ENCODE results near the gene SPRR3. TPM values are rescaled to one million over a fixed set of nuclear protein-coding genes. Genes with fewer than 3 reads are reported as not detected.

Gene SPRR3
- not detected in 5 replicates for total RNA-seq (2022; extraction: Qiagen RNA extraction; ENCODE audit: low read depth)

DNA sequence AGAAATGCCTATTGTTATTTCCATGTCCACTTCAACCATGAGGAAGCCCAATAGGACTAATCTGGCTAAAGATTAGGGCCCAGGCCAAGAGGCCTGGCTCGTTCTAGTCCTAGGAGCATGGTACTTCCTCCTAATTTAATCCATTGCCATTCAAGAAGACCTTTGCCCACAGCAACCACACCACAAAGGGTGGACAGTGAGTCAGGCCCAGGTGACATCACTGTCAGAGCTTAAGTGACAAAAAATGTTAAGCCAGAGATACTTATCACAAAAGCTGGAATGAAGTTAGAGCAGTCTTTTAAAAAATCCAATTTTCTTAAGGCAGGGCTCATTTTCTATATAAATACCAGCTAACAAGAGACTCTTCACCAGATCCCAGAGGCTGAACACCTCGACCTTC, at the start of gene SPRR3:
Gene SPRR3 (plus strand): TSS at position 368 of the 400 bp plus-strand sequence. CDS start 1,272 bp downstream, outside the sequence.

GRCh38 chr1:152970495-152970894, 31.1 kb upstream of the SPRR3 start, which contains the start of gene SPRR4:
SPRR4 (plus strand) TSS chr1:152970648; CDS start chr1:152971891, 1,243 bp downstream.

GRCh38 chr1:152983743-152984142, 17.8 kb upstream of the SPRR3 start, which contains the start of gene SPRR1A:
SPRR1A (plus strand) TSS chr1:152984081; CDS start chr1:152985231, 1,150 bp downstream.

DNA sequence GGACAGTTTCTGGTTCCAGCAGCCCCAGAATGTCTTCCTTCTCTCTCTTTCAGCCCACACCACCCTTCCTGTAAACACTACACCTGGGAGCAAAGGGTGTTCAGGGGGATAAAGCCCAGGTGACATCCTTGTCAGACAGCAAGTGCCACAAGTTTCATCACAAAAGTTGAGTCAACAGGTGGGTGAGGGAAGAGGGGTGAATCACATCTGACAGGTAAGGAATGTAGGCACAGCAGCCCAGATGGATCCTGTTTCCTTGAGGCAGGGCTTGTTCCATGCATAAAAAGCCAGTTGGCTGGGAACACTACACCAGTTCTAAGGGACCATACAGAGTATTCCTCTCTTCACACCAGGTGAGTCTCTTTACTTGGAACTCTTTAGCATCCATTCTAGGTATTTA, 29.3 kb downstream of the SPRR3 start, which contains the start of gene SPRR1B:
Gene SPRR1B (plus strand): TSS at position 309 of the 400 bp plus-strand sequence. CDS start 1,143 bp downstream, outside the sequence.

GRCh38 chr1:153040950-153041631, 39.5 kb downstream of the SPRR3 start, which contains the start of gene SPRR2D:
SPRR2D (minus strand) TSS chr1:153041120; CDS start chr1:153040346, 774 bp downstream.

Other genes starting within 250 kb of the SPRR3 start
- 0.07 TPM in 1 of 5 replicates, not detected in the others for gene KPRP, start 243.7 kb upstream of the SPRR3 start, total RNA-seq (2022; extraction: Qiagen RNA extraction; ENCODE audit: low read depth)
- not detected in 5 replicates for gene LCE1F, start 226.6 kb upstream of the SPRR3 start, total RNA-seq (2022; extraction: Qiagen RNA extraction; ENCODE audit: low read depth)
- gene LCE1E, start 215.5 kb upstream of the SPRR3 start, total RNA-seq (2022; extraction: Qiagen RNA extraction; ENCODE audit: low read depth), result 0.10 to 0.21 TPM in 2 of 5 replicates, not detected in the others
- not detected in 5 replicates for gene LCE1D, start 205.0 kb upstream of the SPRR3 start, total RNA-seq (2022; extraction: Qiagen RNA extraction; ENCODE audit: low read depth)
- gene LCE1C, start 195.1 kb upstream of the SPRR3 start, total RNA-seq (2022; extraction: Qiagen RNA extraction; ENCODE audit: low read depth), result not detected in 5 replicates
- gene LCE1B, start 189.8 kb upstream of the SPRR3 start, total RNA-seq (2022; extraction: Qiagen RNA extraction; ENCODE audit: low read depth), result not detected in 5 replicates
- not detected in 5 replicates for gene LCE1A, start 174.3 kb upstream of the SPRR3 start, total RNA-seq (2022; extraction: Qiagen RNA extraction; ENCODE audit: low read depth)
- gene LCE6A, start 158.9 kb upstream of the SPRR3 start, total RNA-seq (2022; extraction: Qiagen RNA extraction; ENCODE audit: low read depth), result not detected in 5 replicates
- gene LCE7A, start 141.8 kb upstream of the SPRR3 start, total RNA-seq (2022; extraction: Qiagen RNA extraction; ENCODE audit: low read depth), result not detected in 5 replicates
- gene SMCP, start 123.4 kb upstream of the SPRR3 start, total RNA-seq (2022; extraction: Qiagen RNA extraction; ENCODE audit: low read depth), result not detected in 5 replicates
- 0.10 to 0.15 TPM (median 0.10 TPM) in 3 of 5 replicates, not detected in the others for gene IVL, start 93.2 kb upstream of the SPRR3 start, total RNA-seq (2022; extraction: Qiagen RNA extraction; ENCODE audit: low read depth)
- gene SPRR5, start 54.5 kb upstream of the SPRR3 start, total RNA-seq (2022; extraction: Qiagen RNA extraction; ENCODE audit: low read depth), result not detected in 5 replicates
- gene SPRR4, start 31.1 kb upstream of the SPRR3 start, total RNA-seq (2022; extraction: Qiagen RNA extraction; ENCODE audit: low read depth), result not detected in 5 replicates
- not detected in 5 replicates for gene SPRR1A, start 17.7 kb upstream of the SPRR3 start, total RNA-seq (2022; extraction: Qiagen RNA extraction; ENCODE audit: low read depth)
- not detected in 5 replicates for gene SPRR1B, start 29.5 kb downstream of the SPRR3 start, total RNA-seq (2022; extraction: Qiagen RNA extraction; ENCODE audit: low read depth)
- not detected in 5 replicates for gene SPRR2D, start 39.4 kb downstream of the SPRR3 start, total RNA-seq (2022; extraction: Qiagen RNA extraction; ENCODE audit: low read depth)
- not detected in 5 replicates for gene SPRR2A, start 55.8 kb downstream of the SPRR3 start, total RNA-seq (2022; extraction: Qiagen RNA extraction; ENCODE audit: low read depth)
- not detected in 5 replicates for gene SPRR2B, start 69.9 kb downstream of the SPRR3 start, total RNA-seq (2022; extraction: Qiagen RNA extraction; ENCODE audit: low read depth)
- gene SPRR2E, start 92.8 kb downstream of the SPRR3 start, total RNA-seq (2022; extraction: Qiagen RNA extraction; ENCODE audit: low read depth), result not detected in 5 replicates
- not detected in 5 replicates for gene SPRR2F, start 111.8 kb downstream of the SPRR3 start, total RNA-seq (2022; extraction: Qiagen RNA extraction; ENCODE audit: low read depth)
- not detected in 5 replicates for gene SPRR2G, start 149.1 kb downstream of the SPRR3 start, total RNA-seq (2022; extraction: Qiagen RNA extraction; ENCODE audit: low read depth)
- not detected in 5 replicates for gene LELP1, start 201.7 kb downstream of the SPRR3 start, total RNA-seq (2022; extraction: Qiagen RNA extraction; ENCODE audit: low read depth)
- gene PRR9, start 215.8 kb downstream of the SPRR3 start, total RNA-seq (2022; extraction: Qiagen RNA extraction; ENCODE audit: low read depth), result not detected in 5 replicates

Data from A549 treated with GW870086 at 1 μM for 4 hours (cell line).